ENCODE data around the gene DIP2C. TPM values are rescaled to one million over a fixed set of nuclear protein-coding genes. Genes with fewer than 3 reads are reported as not detected.

DIP2C gene
- total RNA-seq, 1 donor: 19.9 TPM

DNA sequence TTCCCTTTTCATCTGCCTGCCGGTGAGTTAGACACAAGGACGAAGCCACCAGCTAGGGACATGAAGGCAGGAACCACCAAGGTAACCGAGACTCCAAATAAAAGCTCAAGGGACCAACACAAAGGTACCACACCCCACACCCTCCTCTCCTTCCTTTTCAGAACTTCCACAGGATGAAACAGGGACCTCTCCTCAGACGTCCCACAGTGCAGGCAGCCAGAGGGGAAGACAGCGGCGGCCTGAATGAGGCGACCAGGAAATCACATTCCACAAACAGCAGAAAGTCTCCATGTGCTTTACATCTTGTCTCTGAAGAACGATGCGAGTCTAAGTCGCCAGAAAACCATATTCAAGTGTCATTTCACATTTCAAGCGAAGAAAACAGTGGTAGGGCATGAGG, 97.8 kb downstream of the DIP2C start:
- DNase-seq (ENCODE audit: low read depth): no peak
- H3K4me3 ChIP-seq (ENCODE audit: low read depth, low read length): no peak overlapping the region
- TF ChIP-seq, protein P1, sequence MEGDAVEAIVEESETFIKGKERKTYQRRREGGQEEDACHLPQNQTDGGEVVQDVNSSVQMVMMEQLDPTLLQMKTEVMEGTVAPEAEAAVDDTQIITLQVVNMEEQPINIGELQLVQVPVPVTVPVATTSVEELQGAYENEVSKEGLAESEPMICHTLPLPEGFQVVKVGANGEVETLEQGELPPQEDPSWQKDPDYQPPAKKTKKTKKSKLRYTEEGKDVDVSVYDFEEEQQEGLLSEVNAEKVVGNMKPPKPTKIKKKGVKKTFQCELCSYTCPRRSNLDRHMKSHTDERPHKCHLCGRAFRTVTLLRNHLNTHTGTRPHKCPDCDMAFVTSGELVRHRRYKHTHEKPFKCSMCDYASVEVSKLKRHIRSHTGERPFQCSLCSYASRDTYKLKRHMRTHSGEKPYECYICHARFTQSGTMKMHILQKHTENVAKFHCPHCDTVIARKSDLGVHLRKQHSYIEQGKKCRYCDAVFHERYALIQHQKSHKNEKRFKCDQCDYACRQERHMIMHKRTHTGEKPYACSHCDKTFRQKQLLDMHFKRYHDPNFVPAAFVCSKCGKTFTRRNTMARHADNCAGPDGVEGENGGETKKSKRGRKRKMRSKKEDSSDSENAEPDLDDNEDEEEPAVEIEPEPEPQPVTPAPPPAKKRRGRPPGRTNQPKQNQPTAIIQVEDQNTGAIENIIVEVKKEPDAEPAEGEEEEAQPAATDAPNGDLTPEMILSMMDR (IDR thresholded peaks at IDR 0.05; ENCODE audit: insufficient read depth, low read depth, low read length): no peak

DNA sequence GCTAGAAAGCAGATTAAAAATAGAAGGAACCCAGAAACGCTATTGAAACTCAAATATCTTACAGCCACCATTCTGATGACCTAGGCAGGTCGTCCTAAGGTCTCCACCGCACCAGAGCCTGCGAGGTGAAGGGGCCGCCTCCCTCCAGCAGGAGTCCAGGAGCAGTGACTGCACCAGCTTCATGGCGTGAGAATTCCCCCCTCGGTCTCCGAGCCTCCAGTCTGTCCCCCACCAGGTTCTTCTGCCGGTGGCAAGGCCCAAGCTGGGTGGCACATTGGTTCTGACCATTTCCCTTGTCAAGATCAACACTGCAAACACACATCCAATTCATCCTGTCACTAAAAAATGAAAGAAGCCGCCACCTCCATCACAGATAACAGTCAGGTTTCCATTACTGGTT, 98.7 kb downstream of the DIP2C start:
- TF ChIP-seq, protein P1 (IDR thresholded peaks at IDR 0.05; ENCODE audit: insufficient read depth, low read depth, low read length): no peak
- no peak for DNase-seq (ENCODE audit: low read depth)

DNA sequence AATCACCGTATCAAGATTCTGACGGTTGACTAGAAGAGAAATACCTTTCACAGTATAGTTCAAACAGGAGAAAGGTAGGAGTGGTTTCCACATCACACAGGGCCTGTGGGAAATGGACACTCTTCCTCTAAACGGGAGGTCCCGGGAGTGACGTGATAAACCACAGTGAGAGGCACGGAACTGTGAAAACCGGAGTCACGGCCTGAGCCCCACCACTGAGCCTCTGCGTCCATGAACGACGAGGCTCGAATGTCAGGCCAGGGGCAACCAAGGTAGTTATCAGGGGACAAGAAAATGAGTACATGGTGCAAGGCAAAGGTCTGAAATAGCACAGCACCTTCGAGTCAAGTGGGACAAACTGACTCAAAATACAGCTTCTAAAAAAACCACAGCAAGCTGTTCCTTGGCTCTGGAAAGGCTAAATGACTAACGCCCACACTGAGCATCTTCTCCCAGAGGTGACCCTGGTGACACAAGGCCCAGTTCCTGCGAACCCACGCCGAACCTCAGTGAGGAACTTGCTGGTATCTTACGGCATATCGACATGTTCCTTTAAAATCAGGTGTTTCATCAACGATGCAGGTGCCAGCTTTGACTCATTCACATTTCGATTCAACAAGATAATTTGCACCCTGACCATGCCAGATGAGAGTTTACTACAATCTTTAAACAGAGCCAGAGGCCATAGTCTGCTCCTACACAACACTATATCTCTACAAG, 99.3 kb downstream of the DIP2C start:
- TF ChIP-seq, protein P1 (IDR thresholded peaks at IDR 0.05; ENCODE audit: insufficient read depth, low read depth, low read length): no peak
- H3K4me3 ChIP-seq (ENCODE audit: low read depth, low read length): no peak overlapping the region
- no peak for DNase-seq (ENCODE audit: low read depth)

More for the DNA sequence above, 98.7 kb downstream of the DIP2C start:
- H3K4me3 ChIP-seq (ENCODE audit: low read depth, low read length): no peak overlapping the region

DNA sequence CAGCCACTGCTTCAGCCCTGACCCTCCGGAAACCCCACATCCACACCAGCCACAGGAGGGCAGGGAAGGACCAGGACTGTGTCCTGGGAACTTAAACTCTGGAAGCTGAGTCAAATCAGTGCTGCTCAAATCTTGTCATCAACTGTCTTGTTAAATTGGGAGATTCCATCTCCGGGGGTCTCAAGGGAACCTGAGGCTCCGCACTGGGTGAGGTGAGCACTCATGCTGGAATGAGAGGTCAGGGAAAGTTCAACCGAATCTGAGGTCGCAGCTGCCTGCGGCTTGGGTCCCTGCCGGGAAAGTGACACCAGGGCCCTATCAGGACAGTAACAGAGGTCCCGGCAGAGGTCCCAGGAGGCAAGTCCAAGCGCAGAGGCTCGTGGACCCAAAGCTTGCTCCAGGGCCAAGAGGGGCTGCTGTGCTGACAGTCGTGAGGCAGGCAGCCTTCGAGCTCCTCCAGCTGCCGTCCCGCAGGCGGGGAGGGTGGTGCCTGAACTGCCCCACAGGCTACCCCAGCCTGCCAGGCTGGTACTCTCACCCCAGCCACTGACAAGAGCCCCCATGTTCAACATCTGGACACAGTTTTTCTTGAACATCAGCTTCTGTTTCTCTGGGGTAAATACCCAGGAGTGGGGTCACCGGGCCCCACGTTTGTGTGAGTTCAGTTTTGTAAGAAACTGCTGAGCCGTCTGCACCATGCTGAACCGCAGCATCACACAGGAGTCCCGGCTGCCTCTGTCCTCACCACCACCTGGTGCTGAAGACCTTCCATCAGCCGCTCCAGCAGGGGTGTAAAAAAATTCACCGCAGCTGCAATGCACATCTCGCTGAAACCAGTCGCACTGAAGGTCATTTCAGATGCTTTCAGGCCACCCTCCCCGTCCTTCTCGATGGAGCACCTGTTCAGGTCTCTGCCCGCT, 101.0 kb downstream of the DIP2C start:
- TF ChIP-seq, protein P1 (IDR thresholded peaks at IDR 0.05; ENCODE audit: insufficient read depth, low read depth, low read length): peak; percentile 51
- DNase-seq (ENCODE audit: low read depth): peak; percentile 48
- no peak overlapping the region for H3K4me3 ChIP-seq (ENCODE audit: low read depth, low read length)

DNA sequence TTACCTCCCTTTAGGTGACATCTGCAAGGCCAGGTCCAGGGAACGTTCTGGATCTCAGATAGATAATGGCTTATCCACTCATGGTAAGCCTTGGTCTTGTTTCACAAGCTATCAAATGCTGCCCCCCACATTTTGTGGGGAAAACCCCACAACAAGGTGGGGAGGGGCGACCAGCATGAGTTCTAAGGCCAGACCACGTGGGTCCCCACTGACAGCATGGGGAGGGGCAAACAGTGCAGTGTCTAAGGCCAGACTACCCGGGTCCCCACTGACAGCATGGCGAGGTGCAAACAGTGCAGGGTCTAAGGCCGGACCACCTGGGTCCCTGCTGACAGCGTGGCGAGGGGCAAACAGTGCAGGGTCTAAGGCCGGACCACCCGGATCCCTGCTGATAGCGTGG, 102.8 kb downstream of the DIP2C start:
- TF ChIP-seq, protein P1 (IDR thresholded peaks at IDR 0.05; ENCODE audit: insufficient read depth, low read depth, low read length): no peak
- DNase-seq (ENCODE audit: low read depth): no peak
- H3K4me3 ChIP-seq (ENCODE audit: low read depth, low read length): no peak overlapping the region

DNA sequence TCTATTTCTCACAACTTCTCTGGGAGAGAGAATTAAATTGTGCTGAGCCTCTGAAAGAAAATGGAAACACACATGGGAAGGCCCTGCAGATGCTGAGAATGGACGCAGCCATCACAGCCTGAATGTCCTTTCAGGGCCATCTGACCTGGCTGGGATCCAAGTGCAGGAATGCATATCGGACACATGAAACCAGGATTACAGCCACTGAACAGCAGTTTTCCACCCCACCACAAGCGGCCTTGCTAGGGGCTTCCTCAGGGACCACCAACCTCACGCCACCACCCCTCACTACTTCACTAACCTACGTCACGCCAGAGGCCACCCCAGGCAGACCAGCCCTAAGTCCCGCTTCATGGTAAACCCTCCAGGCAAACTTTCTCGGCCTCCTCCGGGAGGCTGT, 103.3 kb downstream of the DIP2C start:
- DNase-seq (ENCODE audit: low read depth): no peak
- TF ChIP-seq, protein P1 (IDR thresholded peaks at IDR 0.05; ENCODE audit: insufficient read depth, low read depth, low read length): no peak
- H3K4me3 ChIP-seq (ENCODE audit: low read depth, low read length): no peak overlapping the region
